NOMO-1 treated with DMSO at 0.1 percent for 48 hours (cell line): ENCODE results near the gene OBSL1.

ENCODE experiments used
- DNase-seq: peaks from one replicate; lab custom pipeline; 2025; ENCODE audit not compliant: unreplicated experiment; lab: John Stamatoyannopoulos, UW

OBSL1 gene

DNA sequence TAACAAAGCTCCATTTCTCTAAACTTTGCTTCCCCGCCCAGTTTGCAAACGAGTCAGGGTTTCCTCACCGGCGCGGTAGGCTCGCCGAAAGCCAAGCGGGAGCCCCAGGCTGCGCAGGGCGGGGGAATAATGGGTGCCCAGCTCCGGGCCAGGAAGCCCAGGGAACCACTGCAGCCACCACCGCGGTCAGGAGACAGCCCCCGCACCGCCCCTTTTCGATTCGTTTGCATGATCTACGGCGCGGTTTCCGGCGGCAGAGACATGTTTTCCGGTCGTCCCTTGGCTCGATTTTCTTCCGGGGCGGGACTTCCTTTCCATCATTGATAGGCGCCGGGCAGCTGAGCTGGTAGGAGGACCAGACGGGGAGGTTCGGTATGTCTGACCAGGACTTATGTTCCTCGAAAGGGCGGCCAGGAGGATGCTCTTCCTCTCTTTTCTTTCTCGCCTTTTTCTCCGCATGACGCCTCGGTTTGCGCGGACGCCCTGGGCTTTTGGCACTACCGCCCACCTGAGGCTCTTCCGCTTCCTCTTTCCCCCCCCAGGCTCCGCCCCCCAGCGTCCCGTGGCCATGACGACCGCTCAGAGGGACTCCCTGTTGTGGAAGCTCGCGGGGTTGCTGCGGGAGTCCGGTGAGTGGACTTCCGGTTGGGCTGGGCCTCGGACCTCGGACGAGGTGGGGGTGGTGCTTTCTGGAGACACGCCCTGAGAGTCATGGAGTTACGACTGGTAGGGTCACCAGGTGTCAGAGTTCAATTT is 26.4 kb upstream of the OBSL1 start, which contains the start of gene STK11IP:
Gene STK11IP (plus strand): TSS at position 306 of the 756 bp plus-strand sequence. CDS start 263 bp downstream, at position 569.
- peak; percentile 96 for DNase-seq

GRCh38 chr2:219596954-219597551 is 25.7 kb upstream of the OBSL1 start:
- peak; percentile 54 for DNase-seq

DNA sequence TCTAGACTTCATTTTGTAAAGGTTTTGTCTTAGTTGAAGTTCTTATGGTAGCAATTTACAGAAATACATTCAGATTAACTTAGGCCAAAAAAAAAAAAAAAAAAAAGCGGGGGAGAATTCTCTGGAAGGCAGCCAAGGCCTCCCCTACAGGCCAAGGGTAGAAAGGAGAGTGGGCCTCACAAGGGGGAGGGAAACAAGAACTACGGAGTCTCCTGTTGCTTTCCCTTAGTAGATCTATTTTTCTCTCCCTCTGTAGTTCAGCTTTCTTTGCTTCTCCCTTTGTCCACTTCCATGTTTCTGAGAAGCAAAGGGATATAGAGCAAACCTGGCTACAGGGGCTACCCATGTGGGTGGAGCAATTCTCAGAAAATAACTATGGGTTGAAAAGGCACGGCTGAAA is 23.9 kb upstream of the OBSL1 start:
- DNase-seq, result no peak

DNA sequence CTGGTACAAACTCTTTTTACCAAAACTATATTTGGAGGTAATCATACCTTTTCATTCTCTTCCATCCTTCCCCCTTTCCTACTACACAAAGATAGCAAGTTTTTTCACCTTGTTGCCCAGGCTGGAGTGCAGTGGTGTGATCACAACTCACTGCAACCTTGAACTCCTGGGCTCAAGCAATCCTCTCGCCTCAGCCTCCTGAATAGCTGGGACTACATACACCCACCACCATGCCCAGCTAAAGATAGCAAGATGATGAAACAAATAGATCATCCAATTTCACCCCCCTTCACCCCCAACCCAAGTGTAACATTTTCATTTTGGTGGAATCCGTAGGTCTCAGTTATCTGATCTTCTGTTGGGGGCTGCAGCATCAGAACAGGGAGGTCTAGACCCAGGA is 21.8 kb upstream of the OBSL1 start:
- no peak for DNase-seq

GRCh38 chr2:219592736-219593135 is 21.4 kb upstream of the OBSL1 start:
- DNase-seq, result no peak

GRCh38 chr2:219591091-219591490 is 19.8 kb upstream of the OBSL1 start:
- no peak for DNase-seq

DNA sequence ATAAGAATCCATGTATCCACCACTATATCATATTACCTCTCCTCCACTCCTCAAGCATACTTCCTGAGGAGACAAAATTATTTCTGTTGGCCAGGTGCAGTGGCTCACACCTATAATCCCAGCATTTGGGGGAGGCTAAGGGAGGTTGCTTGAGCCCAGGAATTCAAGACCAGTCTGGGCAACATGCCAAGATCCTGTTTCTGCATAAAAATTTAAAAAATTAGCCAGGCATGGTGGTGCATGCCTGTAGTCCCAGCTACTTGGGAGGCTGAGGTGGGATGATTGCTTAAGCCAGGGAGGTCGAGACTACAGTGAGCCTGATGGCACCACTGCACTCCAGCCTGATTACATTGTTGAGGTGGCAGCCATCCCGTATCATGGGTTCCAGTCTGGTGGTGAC is 10.0 kb upstream of the OBSL1 start:
- no peak for DNase-seq

DNA sequence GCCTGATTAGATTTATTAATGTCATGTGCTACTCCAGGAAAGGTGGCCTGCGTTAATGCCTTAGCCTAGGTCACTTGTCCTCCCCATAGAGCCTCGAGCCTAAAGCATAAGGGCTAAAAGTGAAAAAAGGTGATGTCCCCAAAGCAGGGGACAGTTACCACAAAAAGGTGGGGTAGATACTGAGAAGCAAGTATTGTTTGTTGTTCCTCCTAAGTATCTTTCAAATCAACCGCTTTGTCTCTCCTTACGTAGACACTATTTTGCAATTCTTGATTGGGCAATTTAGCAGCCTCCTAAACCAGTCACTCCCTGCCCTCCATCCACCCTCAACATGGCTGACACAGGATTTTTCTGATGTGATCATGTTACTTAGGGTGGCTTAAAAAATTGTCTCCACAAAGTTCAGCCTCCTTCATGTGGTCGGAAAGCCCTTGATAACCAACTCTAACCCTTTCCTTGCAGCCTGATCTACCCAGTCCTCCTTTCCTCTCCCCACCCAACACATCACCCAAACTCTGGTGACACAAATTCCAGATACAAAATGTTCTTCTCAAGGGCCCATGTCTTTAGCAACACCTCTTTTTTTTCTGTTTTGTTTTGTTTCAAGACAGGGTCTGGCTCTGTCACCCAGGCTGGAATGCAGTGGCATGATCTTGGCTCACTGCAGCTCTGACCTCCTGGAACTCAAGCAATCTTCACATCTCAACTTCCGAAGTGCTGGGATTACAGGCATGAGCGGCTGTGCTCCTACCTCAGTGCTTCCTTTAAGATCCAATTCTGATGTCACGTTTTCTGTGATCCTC is 7.7 kb upstream of the OBSL1 start:
- peak; percentile 87 for DNase-seq

GRCh38 chr2:219576505-219577388 is 5.4 kb upstream of the OBSL1 start:
- DNase-seq, result no peak

DNA sequence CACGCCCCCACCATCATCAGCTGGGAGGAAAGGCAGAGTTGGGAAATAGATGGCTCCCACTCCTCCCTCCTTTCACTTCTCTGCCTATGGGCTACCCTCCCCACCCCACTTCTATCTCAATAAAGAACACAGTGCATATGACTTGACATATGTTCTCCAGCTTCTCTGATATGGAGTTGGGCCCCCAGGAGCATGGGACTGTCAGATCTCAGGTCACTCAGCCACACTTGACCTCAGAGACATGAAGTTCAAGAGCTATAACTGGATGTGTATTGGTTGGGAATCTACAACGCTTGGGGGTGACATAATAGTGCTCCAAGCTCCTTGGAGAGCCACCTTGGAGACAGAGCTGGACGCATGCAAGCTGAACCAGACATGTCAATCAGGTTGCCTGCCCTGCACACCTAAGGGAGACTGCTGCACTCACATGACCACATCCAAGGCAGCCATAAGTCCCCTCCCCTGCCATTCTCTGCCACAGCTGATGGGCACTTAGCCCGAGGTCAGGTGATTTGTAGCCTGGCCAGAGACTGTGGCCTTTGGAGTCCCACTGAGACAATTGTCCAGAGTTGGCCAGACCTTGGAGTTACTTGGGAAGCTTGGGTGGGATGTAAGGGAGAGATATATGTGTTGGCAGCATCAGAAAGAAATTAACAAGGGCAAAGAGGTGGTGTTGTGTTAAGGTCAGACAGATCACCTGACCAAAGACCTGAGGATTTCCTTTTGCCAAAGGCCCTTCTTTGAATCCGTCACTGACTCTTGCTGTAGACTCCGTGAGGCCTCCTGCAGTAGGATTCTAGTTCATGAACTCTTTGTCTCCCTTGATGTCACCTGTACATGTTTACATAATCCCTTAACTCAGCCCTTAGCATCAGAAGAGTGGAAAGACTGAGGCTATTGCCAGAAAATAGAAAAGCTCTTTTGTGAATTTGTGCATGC is 4.5 kb upstream of the OBSL1 start:
- DNase-seq, result no peak

GRCh38 chr2:219574484-219575311 is 3.4 kb upstream of the OBSL1 start:
- DNase-seq, result no peak

- peak; percentile 78 for DNase-seq
Observed at GRCh38 chr2:219573166-219573565, 1.8 kb upstream of the OBSL1 start.

GRCh38 chr2:219572237-219573001 is 1.1 kb upstream of the OBSL1 start, which contains the start of gene INHA:
TSS of gene INHA (plus strand) at chr2:219572310. CDS start at chr2:219572375, 65 bp downstream.
- DNase-seq, result no peak

DNA sequence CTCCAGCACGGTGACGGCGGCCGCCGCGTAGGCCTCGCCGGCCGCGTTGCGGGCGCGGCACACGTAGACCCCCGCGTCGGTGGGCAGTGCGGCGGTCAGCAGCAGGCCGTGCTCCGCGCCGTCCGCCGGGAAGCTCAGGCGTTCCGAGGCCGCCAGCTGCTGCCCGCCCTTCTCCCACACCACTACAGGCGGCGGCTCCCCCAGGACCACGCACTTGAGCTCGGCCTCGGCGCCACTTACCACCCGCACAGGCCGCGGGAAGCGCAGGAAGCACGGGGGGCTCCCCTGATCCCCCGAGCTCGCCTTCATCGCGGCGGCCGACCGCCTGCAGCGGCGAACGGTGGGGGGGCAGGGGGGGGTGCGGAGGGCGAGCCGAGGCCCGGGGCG is 422 bp downstream of the OBSL1 start:
- no peak for DNase-seq

DNA sequence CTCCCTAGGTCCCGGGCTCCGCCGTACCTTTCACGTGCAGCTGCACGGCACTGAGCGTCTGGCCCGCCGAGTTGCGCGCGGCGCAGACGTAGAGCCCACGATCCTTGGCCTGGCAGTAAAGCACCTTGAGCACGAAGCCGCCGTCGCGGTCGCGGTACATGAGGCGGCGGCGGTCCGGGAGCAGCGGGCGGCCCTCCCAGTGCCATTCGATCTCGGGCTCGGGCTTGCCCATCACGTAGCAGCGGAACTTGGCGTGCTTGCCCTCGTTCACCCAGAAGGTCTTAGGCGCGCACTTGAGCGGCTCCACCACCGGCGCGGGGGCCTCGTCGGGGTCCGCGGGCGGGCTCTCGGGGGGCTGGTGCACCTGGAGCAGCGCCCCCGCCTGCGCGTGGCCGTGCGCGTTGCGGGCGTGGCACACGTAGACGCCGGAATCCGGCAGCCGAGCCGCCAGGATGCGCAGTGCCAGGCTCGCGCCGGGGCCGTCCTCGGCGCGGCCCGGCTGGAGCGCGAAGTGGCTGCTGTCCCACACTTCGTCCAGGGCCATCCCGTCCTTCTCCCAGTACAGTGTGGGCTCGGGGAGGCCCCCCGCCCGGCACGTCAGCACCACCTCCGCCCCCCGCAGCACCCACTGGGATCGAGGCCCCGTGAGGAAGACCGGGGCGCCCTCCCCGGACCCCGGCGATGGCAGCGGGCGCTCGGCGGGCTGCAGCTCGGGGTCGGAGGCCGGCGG is 980 bp downstream of the OBSL1 start:
- no peak for DNase-seq

DNA sequence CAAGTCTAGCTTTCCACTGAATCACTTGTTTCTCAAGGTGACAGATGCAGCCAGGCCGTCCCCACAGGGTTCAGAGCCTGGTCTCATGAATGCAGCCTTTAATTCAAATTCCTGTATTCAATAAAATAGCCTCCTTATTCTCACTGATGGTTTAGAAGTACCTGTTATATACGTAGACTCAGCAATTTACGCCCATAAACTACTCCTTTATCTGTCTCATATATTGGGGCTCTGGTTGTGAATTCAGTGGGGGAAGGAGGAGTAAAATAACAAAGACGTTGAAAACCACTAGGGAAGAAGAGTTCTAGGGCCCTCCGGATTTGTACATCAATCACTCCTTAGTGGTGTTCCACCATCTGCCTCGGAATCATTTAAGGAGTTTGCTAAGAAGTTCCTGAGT is 1.7 kb downstream of the OBSL1 start:
- no peak for DNase-seq

- no peak for DNase-seq
Observed at GRCh38 chr2:219569041-219569440, 2.3 kb downstream of the OBSL1 start.
